Femur (tissue), 1 donor: ENCODE results near the gene PIGZ.

Experiments used
- DNase-seq: peaks from one replicate; pipeline ENCODE4 v3.0.0-alpha.2; 2017

PIGZ gene

DNA sequence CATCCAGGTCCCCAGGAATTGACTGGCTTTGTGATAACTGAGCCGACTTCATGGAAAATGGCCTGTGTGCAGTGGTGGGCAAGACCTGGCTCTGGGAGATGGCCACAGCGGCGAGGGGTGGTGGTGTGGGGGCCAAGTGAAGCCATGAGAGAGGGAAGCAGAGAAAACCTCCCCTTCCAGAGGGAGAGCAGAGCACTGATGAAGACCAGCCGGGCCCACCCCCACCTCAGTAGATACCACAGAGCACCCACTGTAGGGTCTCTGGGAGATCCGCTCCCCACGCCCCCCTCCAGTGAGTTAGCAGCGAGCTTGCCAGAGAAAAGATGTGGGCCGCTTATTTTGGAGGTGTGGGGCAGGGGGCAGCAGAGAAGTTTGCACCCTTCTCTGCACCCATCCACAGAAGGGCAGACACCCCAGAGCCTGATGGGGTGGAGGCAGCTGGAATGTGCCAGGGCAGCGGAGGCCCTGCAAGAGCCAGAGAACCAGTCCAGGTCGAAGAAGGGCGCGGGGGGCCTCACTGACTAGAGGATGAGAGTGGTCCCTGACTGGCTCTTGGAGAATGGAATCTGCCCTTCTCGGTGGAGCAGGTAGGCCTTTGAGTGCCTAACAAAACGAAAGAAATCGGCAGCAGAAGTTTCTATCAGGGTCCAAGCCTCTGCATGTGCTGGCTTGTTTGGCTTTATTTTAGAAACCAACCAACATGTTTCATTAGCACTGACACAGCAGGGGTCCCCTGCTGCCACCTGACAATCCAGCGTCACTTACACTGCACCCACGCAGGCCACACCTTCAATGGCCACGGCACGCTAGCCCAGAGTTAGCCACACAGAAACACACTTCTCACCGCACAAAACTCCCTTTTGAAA is 32.7 kb upstream of the PIGZ start:
- DNase-seq: no peak

GRCh38 chr3:197000211-197000610 is 31.6 kb upstream of the PIGZ start:
- DNase-seq: no peak

- no peak for DNase-seq
Observed at GRCh38 chr3:196998966-196999760, 30.5 kb upstream of the PIGZ start.

DNA sequence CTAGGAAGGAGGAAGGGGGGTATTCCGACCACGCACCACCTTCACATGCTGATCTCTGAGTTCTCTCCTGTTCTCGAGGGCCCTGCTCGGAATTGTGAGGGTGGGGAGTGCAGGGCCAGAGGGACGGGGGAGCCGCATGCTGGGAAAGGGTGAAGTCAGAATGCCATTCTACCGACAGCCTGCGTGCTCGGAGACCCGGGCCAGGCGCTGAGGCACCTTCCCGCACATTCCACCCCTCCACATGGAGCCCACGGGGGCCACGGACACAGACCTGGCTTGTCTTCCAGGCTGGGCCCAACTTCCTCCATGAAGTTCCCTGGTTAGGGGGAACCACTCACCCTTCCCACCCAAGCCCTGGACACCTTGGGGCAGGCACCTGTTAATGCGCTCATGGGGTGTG is 28.7 kb upstream of the PIGZ start:
- DNase-seq: no peak

DNA sequence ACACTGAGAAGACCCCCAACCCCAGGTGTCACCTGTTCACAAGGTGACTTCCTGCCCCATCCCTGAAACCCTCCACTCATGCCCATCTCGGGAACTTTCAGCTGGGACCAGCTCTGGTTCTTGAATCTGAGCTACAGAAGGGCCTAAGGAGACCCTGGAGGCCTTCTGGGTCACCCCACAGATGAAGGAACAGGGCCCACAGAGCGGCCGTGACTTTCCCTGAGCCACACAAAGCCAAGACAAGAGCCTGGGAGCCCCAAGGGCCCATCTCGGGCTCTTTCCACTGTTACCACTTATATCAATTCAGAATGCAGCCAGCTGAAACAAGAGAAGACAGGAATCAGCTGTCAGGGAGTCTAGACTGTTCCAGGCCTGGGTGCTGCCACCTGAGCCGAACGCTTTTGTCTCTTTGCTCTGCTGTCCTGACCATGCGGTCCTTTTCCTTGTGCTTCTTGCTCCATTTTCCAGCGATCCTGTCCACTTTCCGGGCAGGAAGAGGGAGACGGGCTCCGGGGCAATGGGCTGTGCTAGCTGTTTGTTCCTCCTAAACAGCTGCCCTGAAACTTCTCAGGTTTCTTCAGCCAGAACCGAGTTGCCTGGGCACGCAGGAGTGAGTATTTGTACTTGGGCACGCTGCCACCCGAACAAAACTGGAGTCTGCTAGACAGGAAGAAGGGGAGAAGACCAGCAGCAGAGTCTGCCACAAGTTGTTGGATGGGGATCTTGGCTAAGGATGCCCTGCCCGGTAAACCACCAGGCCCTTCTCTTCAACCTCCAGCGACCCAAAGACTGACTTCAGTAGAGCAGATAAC is 28.0 kb upstream of the PIGZ start:
- DNase-seq: no peak

GRCh38 chr3:196995646-196996355 is 27.2 kb upstream of the PIGZ start:
- no peak for DNase-seq

DNA sequence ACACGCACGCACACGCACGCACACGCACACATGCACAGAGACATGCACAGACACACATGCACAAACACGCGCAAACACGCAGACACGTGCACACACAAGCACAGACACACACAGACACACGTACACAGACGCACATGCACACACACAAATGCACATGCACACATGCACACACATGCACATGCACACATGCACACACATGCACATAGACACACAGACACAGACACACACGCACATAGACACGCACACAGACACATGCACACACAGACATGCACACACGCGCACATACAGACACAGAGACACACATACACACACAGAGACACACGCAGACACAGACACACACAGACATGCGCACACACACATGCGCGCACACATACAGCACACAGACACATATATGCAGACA is 26.4 kb upstream of the PIGZ start:
- DNase-seq: no peak

- no peak for DNase-seq
Observed at GRCh38 chr3:196994056-196994455, 25.4 kb upstream of the PIGZ start.

GRCh38 chr3:196992461-196993065 is 23.9 kb upstream of the PIGZ start:
- no peak for DNase-seq

DNA sequence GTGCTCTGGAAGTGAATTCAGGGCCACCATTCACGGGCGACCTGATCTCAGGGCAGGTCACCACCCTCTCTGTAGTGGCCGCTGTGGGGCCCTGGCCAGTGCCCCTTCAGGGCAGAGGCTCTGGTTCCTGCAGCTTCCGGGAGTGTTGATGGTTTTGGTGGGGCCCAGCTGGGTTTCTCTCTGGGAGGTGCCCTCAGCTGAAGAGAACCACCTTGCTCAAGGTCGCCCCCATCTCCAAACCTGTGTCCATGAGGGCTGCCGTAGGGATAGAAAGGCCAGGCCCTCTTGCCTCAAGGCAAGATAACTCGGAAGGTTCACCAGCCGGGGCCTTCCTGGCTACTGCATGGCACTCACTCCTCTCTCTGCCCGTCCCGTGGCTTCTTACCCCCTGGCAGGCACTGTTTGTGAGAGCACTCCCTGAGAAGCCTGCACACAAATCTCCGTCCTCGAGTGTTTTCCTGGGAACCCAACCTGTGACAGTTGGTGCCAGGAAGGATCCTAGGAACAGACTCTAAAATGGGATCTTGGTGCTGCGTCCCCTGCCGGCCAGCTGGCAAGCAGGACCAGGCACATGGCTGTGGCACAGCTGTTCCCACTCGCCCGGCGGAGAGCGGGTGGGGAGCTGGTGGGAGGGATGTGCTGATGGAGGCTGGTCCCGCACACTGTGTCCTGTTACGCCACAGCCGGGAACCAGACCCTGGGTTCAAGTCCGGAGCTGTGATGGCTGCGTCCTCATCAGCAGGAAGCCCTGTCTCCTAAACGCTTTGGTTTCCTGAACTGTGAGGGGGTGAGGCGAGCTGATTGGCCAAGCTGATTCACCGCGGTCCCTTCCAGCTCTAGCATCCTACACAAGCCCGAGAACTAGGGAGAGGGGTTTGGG is 23.2 kb upstream of the PIGZ start:
- DNase-seq: no peak

GRCh38 chr3:196990601-196991007 is 22.0 kb upstream of the PIGZ start:
- no peak for DNase-seq

DNA sequence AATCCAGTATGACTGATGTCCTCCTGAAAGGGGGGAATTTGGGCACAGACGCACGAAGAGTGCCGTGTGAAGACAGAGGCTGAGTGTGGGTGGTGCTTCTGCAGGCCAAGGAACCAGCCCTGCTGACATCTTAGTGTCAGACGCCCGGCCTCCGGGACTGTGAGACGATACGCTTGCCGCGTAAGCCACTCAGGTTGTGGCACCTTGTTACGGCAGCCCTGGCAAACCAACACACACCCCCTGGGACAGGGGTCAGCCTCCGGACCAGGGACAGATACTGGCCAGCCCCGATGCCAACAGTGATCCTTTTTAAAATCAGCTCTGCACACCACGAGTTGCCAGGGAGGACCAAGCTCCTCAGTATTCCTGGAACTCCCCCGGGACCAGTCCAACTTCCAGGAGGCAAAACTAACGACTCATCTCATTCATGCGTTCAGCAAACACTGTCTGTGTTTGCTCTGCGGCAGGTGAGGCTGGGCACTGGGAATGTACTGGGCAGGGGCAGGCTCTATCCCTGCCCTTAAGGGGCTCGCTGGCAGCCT is 21.2 kb upstream of the PIGZ start:
- no peak for DNase-seq

GRCh38 chr3:196988241-196989029 is 19.8 kb upstream of the PIGZ start:
- DNase-seq: no peak

DNA sequence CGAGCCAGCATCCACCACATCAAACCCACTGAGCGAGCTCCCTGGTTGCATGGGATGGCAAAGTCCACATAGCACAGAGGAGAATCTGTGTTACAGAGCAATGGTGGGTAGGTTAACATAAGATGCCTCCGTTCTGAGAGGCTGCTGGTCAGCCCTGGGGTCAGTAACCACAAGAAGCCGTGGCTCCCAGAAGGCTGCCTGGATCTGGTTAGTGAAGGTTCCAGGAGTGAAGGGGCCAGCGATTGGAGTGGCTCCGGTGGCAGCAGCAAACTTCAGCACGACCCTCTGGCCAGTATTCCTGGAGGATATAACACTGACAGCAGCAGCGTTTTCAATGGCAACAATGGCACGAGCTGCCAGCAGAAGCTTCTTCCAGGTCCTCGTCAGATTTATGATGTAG is 18.4 kb upstream of the PIGZ start:
- DNase-seq: no peak

DNA sequence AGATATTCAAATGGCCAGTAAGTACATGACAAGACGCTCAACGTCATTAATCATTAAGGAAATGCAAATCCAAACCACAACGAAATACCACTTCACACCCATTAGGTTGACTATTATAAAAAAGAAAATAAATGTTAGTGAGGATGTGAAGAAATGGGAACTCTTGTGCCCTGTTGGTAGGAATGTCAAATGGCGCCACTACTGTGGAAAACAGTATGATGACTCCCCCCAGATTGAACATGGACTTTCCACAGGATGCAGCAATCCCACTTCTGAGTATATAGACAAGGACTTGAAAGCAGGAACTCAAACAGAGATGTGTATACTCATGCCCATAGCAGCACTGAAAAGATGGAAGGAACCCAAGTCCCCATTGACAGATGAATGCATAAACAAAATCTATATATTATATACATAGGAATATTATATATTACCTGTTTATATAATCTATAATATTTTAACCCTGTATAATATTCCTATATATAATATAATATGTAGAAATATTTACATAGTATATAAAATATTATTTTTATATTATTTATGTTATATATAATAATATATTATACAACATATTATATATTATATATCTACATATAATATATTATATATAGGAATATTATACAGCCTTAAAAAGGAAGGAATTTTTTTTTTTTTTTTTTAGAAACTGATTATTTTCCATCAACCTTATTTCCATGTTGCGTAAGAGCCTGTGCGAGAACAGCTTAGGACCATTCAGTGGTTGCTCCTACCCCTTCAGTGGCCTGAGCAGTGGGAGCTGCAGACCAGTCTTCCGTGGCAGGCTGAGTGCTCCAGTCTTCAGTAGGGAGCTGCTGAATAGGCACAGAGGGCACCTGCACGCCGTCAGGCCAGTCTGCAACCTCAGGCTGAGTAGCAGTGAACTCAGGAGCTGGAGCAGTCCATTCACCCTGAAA is 17.6 kb upstream of the PIGZ start:
- DNase-seq: no peak

GRCh38 chr3:196985298-196985697 is 16.7 kb upstream of the PIGZ start:
- DNase-seq: no peak

GRCh38 chr3:196983186-196983585 is 14.6 kb upstream of the PIGZ start:
- no peak for DNase-seq

- no peak for DNase-seq
Observed at GRCh38 chr3:196981657-196982056, 13.0 kb upstream of the PIGZ start.

DNA sequence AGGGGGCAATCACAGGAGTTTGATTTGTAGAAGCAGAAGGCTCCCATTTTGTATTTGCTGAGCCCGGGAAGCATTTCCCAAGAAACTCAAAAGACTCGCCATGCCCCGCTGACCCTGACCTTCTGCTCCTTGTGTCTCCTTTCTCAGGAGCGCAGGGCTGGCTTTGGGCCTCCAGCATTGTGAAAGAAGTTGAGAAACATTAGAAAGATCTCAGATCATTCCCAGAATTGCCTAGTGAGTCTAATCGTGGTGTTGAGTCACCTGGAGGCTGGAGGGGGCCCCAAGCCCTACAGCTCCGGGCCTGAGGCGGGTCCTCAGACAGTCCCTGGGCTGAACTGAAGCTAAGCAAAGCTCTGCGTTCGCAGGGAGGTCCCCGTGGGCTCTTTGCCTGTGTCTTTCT is 10.9 kb upstream of the PIGZ start:
- DNase-seq: no peak
